GM12872 (cell line): ENCODE measurements around the gene GPR137.

Experiments
- TF ChIP-seq, protein P1 (sequence below): IDR thresholded peaks from 3 replicates; pipeline ENCODE4 v1.5.1; 2011; ENCODE audit warnings: low read depth, mild to moderate bottlenecking, low read length, moderate library complexity; ENCODE audit not compliant: insufficient read depth

GPR137 gene

DNA sequence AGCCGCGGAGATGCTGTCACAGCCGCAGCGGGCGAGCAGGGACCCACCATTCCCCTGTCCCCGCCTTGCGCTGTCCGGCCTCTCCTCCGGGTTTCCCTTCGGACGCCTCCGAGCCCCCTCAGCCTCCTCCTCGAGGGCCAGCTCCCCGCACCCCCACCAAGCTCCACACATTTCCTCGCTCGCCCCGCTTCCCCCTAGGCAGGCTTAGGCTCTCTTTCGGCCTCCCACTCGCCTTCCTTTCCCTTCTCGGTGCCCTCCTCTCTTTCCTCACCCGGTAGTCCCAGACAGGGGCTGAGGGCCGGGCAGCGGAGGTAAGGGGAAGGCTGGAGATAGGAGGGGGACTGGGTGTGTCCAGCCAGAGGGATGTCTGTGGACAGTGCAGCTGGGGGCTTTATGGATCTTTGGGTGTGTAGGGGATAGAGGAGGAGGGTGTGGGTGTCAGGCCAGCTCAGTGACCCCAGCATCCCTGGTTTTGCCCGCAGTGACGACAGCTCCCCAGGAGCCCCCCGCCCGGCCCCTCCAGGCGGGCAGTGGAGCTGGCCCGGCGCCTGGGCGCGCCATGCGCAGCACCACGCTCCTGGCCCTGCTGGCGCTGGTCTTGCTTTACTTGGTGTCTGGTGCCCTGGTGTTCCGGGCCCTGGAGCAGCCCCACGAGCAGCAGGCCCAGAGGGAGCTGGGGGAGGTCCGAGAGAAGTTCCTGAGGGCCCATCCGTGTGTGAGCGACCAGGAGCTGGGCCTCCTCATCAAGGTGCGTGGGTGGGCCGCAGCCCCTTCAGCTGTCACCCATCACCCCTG is 7.0 kb downstream of the GPR137 start:
- TF ChIP-seq, protein P1, sequence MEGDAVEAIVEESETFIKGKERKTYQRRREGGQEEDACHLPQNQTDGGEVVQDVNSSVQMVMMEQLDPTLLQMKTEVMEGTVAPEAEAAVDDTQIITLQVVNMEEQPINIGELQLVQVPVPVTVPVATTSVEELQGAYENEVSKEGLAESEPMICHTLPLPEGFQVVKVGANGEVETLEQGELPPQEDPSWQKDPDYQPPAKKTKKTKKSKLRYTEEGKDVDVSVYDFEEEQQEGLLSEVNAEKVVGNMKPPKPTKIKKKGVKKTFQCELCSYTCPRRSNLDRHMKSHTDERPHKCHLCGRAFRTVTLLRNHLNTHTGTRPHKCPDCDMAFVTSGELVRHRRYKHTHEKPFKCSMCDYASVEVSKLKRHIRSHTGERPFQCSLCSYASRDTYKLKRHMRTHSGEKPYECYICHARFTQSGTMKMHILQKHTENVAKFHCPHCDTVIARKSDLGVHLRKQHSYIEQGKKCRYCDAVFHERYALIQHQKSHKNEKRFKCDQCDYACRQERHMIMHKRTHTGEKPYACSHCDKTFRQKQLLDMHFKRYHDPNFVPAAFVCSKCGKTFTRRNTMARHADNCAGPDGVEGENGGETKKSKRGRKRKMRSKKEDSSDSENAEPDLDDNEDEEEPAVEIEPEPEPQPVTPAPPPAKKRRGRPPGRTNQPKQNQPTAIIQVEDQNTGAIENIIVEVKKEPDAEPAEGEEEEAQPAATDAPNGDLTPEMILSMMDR: no peak

- TF ChIP-seq, protein P1: no peak
Measured at GRCh38 chr11:64294774-64295173, 9.1 kb downstream of the GPR137 start.

DNA sequence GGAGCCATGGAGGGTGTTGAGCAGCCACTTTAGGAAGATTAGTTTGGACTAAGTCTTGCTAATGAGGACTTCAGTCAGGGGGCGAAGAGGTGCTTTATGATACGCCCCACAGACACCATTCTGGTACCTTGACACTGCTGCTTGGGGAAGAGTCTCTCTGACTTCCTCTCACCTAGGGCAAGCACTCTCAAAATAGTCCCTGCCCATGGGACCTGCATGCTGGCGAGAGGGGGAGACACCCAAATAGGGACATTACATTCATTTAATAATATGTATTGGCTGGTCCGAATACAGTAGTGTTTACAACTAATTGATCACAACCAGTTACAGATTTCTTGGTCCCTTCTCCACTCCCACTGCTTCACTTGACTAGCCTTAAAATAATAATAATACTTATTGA is 10.1 kb downstream of the GPR137 start:
- TF ChIP-seq, protein P1: no peak

GRCh38 chr11:64296236-64296635 is 10.6 kb downstream of the GPR137 start:
- TF ChIP-seq, protein P1: no peak

DNA sequence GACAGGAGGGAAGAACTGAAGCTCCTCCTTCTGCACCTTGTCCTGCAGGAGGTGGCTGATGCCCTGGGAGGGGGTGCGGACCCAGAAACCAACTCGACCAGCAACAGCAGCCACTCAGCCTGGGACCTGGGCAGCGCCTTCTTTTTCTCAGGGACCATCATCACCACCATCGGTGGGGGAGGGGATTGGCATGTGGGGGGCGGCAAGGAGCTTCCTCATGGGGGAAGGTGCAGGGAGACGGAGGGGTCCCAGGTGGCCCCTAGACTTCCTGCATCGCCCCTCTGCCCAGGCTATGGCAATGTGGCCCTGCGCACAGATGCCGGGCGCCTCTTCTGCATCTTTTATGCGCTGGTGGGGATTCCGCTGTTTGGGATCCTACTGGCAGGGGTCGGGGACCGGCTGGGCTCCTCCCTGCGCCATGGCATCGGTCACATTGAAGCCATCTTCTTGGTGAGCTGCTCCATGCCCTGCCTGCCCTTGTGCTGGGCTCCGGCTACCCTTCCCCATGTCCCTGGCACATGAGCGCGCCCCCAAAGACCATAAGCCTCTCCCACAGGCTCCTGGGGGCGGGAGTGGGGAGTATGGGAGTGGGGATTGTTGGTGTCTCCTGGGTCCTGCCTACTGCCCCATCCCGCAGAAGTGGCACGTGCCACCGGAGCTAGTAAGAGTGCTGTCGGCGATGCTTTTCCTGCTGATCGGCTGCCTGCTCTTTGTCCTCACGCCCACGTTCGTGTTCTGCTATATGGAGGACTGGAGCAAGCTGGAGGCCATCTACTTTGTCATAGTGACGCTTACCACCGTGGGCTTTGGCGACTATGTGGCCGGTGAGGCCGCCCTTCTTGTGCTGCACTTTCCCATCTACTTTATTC is 11.4 kb downstream of the GPR137 start:
- TF ChIP-seq, protein P1: no peak

DNA sequence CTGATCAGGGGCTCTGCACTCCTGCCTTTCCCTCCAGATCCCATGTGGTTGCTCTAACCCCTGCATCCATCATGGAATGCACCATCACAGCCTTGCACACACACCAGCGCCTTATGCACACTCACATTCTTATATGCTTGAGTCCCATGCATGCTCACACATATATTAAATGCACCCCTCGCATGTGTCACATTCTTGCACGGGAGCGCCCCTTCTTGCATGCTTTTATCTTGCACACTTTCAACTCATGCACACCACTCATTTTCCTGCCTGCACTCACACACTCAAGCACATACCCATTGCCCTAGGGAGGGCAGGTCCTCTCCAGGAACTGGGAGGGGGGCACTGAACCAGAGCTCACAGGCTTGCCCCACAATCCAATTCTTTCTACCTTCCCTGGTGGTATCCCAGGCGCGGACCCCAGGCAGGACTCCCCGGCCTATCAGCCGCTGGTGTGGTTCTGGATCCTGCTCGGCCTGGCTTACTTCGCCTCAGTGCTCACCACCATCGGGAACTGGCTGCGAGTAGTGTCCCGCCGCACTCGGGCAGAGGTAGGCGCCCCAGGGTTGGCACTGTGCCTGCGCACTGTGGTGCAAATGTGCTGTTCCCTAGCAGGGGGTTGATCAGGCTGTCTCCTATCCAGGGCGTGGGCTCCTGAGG is 12.2 kb downstream of the GPR137 start:
- TF ChIP-seq, protein P1: no peak
